Adrenal gland (tissue), 5 donors: ENCODE measurements around the gene GRID1.

Source experiments
- CTCF ChIP-seq, 6 experiments: fragments of 450-650 bp in 4 of 6; fragments of 200-600 bp in 2 of 6; sonication (generic) in 1 of 6; IDR thresholded peaks; 1 replicate in 5 of 6; 2 replicates in 1 of 6; pipeline versions ENCODE4 v1.5.1 to v1.8.0; 2016 to 2021; ENCODE audit warnings: antibody characterized with exemption in 6 of 6, mild to moderate bottlenecking in 2 of 6, moderate library complexity in 1 of 6
- POLR2A ChIP-seq, 2 donors: fragments of 450-650 bp; IDR thresholded peaks; one replicate each; pipeline ENCODE4 v1.6.1; 2017; ENCODE audit warnings: antibody characterized with exemption in 2 of 2, mild to moderate bottlenecking in 2 of 2, moderate library complexity in 1 of 2
- donor health status: DM: no; HTN: no; CAD: no.

GRCh38 chr10:85604884-85605283, 761.7 kb downstream of the GRID1 start:
- TF ChIP-seq CTCF (IDR thresholded peaks at IDR 0.05) (no peak), POLR2A (IDR thresholded peaks at IDR 0.05) (no peak)
